22Rv1 (cell line): Measurements from ENCODE around the gene AGBL2.

Experiments
- CTCF ChIP-seq: fragments of 450-650 bp; IDR thresholded peaks from 2 replicates; pipeline ENCODE4 v1.5.1; 2017; ENCODE audit warnings: mild to moderate bottlenecking
- ZFX ChIP-seq: fragments of 450-650 bp; IDR thresholded peaks from 2 replicates; pipeline ENCODE4 v1.6.1; 2017; ENCODE audit warnings: antibody characterized with exemption, borderline replicate concordance

- TF ChIP-seq CTCF (no peak), ZFX (no peak)
Measured at GRCh38 chr11:47715082-47715669, at the start of gene AGBL2.
